Gastroesophageal sphincter (tissue), 4 donors: ENCODE measurements around the gene SOX10. TPM values are rescaled to one million over a fixed set of nuclear protein-coding genes. Genes with fewer than 3 reads are reported as not detected.
A peak's percentile ranks its signal among the peaks of the same experiment; 100 is the strongest.

Experiments
- ATAC-seq: fragments of 150-250 bp; one replicate; pipeline ENCODE4 v1.9.1; 2016; ENCODE audit warnings: mild to moderate bottlenecking, moderate library complexity
- H3K27ac ChIP-seq, 4 donors: fragments of 200-600 bp; sonication (generic) in 3 of 4; 1 replicate in 3 of 4; 2 replicates in 1 of 4; pipeline ENCODE4 v1.5.1; 2016 to 2019
- H3K27me3 ChIP-seq: fragments of 200-600 bp; sonication (generic); one replicate; pipeline ENCODE4 v1.5.1; 2019
- H3K36me3 ChIP-seq, 2 donors: fragments of 200-600 bp; sonication (generic); one replicate each; pipeline ENCODE4 v1.5.1; 2019; ENCODE audit warnings: control low read depth in 1 of 2
- H3K4me1 ChIP-seq, 3 donors: fragments of 200-600 bp; sonication (generic); 1 replicate in 2 of 3; 2 replicates in 1 of 3; pipeline ENCODE4 v1.5.1; 2016 to 2019; ENCODE audit warnings: control low read depth in 2 of 3
- H3K4me3 ChIP-seq, 2 donors: fragments of 200-600 bp; sonication (generic); one replicate each; pipeline ENCODE4 v1.5.1; 2019; ENCODE audit warnings: mild to moderate bottlenecking in 1 of 2, moderate library complexity in 1 of 2
- H3K9me3 ChIP-seq, 3 donors: fragments of 200-600 bp; sonication (generic); one replicate each; pipeline ENCODE4 v1.5.1; 2017 to 2019; ENCODE audit warnings: control low read depth in 2 of 3
- EP300 ChIP-seq: sonication (generic); formaldehyde crosslinking; IDR thresholded peaks from one replicate; pipeline ENCODE4 v1.6.1; 2017; ENCODE audit warnings: antibody characterized with exemption, mild to moderate bottlenecking
- POLR2A ChIP-seq, 2 donors: fragments of 450-650 bp; IDR thresholded peaks; one replicate each; pipeline ENCODE4 v1.6.1; 2017; ENCODE audit warnings: antibody characterized with exemption in 2 of 2, mild to moderate bottlenecking in 2 of 2, moderate library complexity in 1 of 2
- POLR2AphosphoS5 ChIP-seq: sonication (generic); formaldehyde crosslinking; IDR thresholded peaks from one replicate; pipeline ENCODE4 v1.6.1; 2017; ENCODE audit warnings: antibody characterized with exemption
- WGBS, 2 donors: methylation state at CpG; one replicate each; pipeline ENCODE4 v1.1.5; 2018; ENCODE audit warnings: low coverage in 1 of 2; 5-methylcytosine and 5-hydroxymethylcytosine counted together
- total RNA-seq, 4 donors: library from RNA; depleted of rRNA; stranded (reverse); fragments of >200 nt; gene quantifications; one replicate each; pipeline ENCODE4 v1.1.0, GENCODE V29; 2016
- TF ChIP-seq, protein P1 (sequence below), 4 experiments: fragments of 200-600 bp in 2 of 4; fragments of 450-650 bp in 2 of 4; sonication (generic) in 1 of 4; IDR thresholded peaks; one replicate each; pipeline ENCODE4 v1.5.1; 2017 to 2019; ENCODE audit warnings: antibody characterized with exemption in 4 of 4, mild to moderate bottlenecking in 2 of 4, moderate library complexity in 2 of 4

SOX10 gene
- total RNA-seq, 4 donors from 2014 or later = 6.9 to 16.0 (median 9.2) TPM

GRCh38 chr22:38018938-38019827, 34.8 kb upstream of the SOX10 start:
- Histone ChIP-seq H3K27me3 (no peaks in the 10 kb centered on the region), H3K9me3 (no peaks in the 10 kb centered on the region), H3K4me3 (no peak overlapping the region), H3K36me3 (no peaks in the 10 kb centered on the region), H3K4me1 (peaks cover 0 to 26% (median 7%) of the 10 kb centered on the region in 3 donors), H3K27ac (peak overlapping the region in 1 of 4 donors; percentile 79)
- 83 to 84% methylated on average over 5 to 6 of the region's 19 CpGs for WGBS, 2 donors
- no peak for TF ChIP-seq POLR2A (IDR thresholded peaks at IDR 0.05)
- no peak for TF ChIP-seq EP300
- TF ChIP-seq, protein P1, sequence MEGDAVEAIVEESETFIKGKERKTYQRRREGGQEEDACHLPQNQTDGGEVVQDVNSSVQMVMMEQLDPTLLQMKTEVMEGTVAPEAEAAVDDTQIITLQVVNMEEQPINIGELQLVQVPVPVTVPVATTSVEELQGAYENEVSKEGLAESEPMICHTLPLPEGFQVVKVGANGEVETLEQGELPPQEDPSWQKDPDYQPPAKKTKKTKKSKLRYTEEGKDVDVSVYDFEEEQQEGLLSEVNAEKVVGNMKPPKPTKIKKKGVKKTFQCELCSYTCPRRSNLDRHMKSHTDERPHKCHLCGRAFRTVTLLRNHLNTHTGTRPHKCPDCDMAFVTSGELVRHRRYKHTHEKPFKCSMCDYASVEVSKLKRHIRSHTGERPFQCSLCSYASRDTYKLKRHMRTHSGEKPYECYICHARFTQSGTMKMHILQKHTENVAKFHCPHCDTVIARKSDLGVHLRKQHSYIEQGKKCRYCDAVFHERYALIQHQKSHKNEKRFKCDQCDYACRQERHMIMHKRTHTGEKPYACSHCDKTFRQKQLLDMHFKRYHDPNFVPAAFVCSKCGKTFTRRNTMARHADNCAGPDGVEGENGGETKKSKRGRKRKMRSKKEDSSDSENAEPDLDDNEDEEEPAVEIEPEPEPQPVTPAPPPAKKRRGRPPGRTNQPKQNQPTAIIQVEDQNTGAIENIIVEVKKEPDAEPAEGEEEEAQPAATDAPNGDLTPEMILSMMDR (IDR thresholded peaks at IDR 0.05) = no peak
- TF ChIP-seq POLR2AphosphoS5 = no peak
- ATAC-seq = no peak

- ATAC-seq = no peak
- H3K36me3 ChIP-seq = no peaks in the 10 kb centered on the region
- no peaks in the 10 kb centered on the region for H3K27me3 ChIP-seq
- no peak overlapping the region for H3K4me3 ChIP-seq
- peaks cover 0 to 26% (median 7%) of the 10 kb centered on the region in 3 donors for H3K4me1 ChIP-seq
- peak overlapping the region in 3 of 4 donors; percentile 56 to 79 (median 71) for H3K27ac ChIP-seq
- 81 to 89% methylated on average over 7 to 8 of the region's 12 CpGs for WGBS, 2 donors
- TF ChIP-seq EP300 (no peak), POLR2AphosphoS5 (no peak), POLR2A (IDR thresholded peaks at IDR 0.05) (no peak)
- TF ChIP-seq, protein P1 (IDR thresholded peaks at IDR 0.05) = no peak
- H3K9me3 ChIP-seq = no peaks in the 10 kb centered on the region
These were observed 33.9 kb upstream of the SOX10 start for GRCh38 chr22:38017939-38018885.

DNA sequence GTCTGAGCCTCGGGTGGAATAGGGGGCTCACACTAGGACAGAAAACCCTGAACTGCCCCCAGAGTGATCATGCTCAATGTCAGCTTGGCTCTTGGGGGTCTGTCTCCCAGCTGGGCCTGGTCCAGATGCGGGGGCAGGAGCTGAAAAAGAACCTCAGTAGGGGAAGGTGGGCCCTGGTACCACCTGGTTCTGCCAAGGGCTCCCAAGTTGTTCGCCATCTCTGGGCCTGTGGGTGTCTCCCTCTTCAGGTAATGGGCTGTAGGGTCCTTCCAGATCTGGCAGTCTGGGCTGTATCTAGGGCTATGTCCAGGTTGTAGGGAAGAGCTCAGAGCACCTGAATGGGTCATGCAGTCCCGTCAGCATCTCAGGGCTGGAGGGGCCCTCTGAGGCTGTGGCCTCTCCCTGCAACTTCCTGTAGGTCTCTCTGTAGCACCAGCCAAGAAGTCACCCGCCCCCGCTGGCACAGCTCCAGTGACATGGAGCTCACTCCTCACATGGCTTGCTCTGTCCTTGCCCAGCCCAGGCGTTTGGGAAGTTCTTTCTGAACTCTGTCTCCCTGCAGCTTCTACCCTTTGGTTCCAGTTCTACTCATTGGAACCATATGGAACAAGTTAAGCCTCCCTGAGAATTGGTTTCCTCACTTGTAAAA, 33.0 kb upstream of the SOX10 start:
- ATAC-seq = peak; percentile 80
- peaks cover 0 to 26% (median 7%) of the 10 kb centered on the region in 3 donors for H3K4me1 ChIP-seq
- H3K36me3 ChIP-seq = no peaks in the 10 kb centered on the region
- peak overlapping the region in 3 of 4 donors; percentile 56 to 79 (median 71) for H3K27ac ChIP-seq
- no peak overlapping the region for H3K4me3 ChIP-seq
- TF ChIP-seq POLR2AphosphoS5 = peak; percentile 20
- TF ChIP-seq EP300 = no peak
- no peaks in the 10 kb centered on the region for H3K27me3 ChIP-seq
- H3K9me3 ChIP-seq = no peaks in the 10 kb centered on the region
- WGBS, 2 donors = 0 to 15% methylated on average over 1 to 2 of the region's 7 CpGs

GRCh38 chr22:38016182-38017151, 32.1 kb upstream of the SOX10 start:
- TF ChIP-seq POLR2AphosphoS5 = no peak
- no peak for TF ChIP-seq EP300
- TF ChIP-seq POLR2A (IDR thresholded peaks at IDR 0.05) = no peak
- TF ChIP-seq, protein P1 (IDR thresholded peaks at IDR 0.05) = no peak
- H3K4me3 ChIP-seq = peak overlapping the region in 1 of 2 donors; percentile 26
- H3K27ac ChIP-seq = peak overlapping the region in 3 of 4 donors; percentile 56 to 79 (median 71)
- H3K27me3 ChIP-seq = no peaks in the 10 kb centered on the region
- peaks cover 0 to 26% (median 7%) of the 10 kb centered on the region in 3 donors for H3K4me1 ChIP-seq
- no peaks in the 10 kb centered on the region for H3K36me3 ChIP-seq
- no peak for ATAC-seq
- no peaks in the 10 kb centered on the region for H3K9me3 ChIP-seq
- 17% methylated on average over 8 of the region's 33 CpGs; no CpG with 5 or more reads in 1 of the 2 donors for WGBS, 2 donors
